ENCODE measurements around the gene TMEM140.
"Not testable (repeated sequence)": the region's sequence is repeated elsewhere in the genome, so short reads cannot be mapped to it uniquely, and the experiment has no call there.

TMEM140 gene
- long read RNA-seq, donor 1, partial matches to known transcripts = 0 of 4 reads
- long read RNA-seq, donor 1, other reads (novel, unspliced or antisense) = 0 of 4 reads
- long read RNA-seq, donor 2, partial matches to known transcripts = 0 of 3 reads
- long read RNA-seq, donor 2, other reads (novel, unspliced or antisense) = 0 of 3 reads
- long read RNA-seq, donor 3, transcript TMEM140-201 (2 exons, 1,997 nt) = major isoform, 5 of 5 reads
- long read RNA-seq, donor 3, partial matches to known transcripts = 0 of 5 reads
- long read RNA-seq, donor 3, other reads (novel, unspliced or antisense) = 0 of 5 reads
- long read RNA-seq, donor 4, partial matches to known transcripts = 0 of 1 reads
- long read RNA-seq, donor 4, other reads (novel, unspliced or antisense) = 0 of 1 reads
- long read RNA-seq, donor 5, partial matches to known transcripts = 0 of 4 reads
- long read RNA-seq, donor 5, other reads (novel, unspliced or antisense) = 0 of 4 reads
- long read RNA-seq, donor 6, partial matches to known transcripts = 5 of 8 reads
- long read RNA-seq, donor 6, other reads (novel, unspliced or antisense) = 0 of 8 reads
- long read RNA-seq, donor 7, partial matches to known transcripts = 10 of 14 reads
- long read RNA-seq, donor 7, other reads (novel, unspliced or antisense) = 0 of 14 reads
- long read RNA-seq, donor 8, transcript TMEM140-201 (2 exons, 1,997 nt) = major isoform, 6 of 6 reads
- long read RNA-seq, donor 8, partial matches to known transcripts = 0 of 6 reads
- long read RNA-seq, donor 8, other reads (novel, unspliced or antisense) = 0 of 6 reads

GRCh38 chr7:135147899-135148721 lies at the start of gene TMEM140:
Gene TMEM140, plus strand, starts transcription at chr7:135148072. Its CDS starts 16,370 bp downstream, at chr7:135164442.
- no peak for DNase-seq

- DNase-seq = no peak
Measured at GRCh38 chr7:135098391-135098790, 49.5 kb upstream of the TMEM140 start.

GRCh38 chr7:135100856-135101255 lies 47.0 kb upstream of the TMEM140 start:
- DNase-seq = no peak

DNA sequence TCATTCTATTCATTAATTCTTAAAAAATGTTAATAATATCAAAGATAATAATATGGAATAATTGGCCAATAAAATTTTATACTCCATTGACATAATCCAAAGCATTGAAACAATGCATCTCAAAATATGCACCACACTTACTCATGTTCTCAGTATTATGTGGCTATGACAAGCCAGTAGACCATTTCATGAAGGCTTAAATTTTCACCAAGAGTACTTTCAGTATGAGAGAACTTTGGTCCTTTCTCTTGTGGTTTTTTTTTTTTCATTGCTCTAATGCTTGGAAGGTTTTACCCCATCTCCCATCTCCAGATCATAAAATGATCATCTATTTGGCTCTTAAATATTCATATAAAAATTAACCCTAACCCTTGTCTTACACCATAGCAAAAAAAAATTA lies 45.5 kb upstream of the TMEM140 start:
- DNase-seq = no peak

DNA sequence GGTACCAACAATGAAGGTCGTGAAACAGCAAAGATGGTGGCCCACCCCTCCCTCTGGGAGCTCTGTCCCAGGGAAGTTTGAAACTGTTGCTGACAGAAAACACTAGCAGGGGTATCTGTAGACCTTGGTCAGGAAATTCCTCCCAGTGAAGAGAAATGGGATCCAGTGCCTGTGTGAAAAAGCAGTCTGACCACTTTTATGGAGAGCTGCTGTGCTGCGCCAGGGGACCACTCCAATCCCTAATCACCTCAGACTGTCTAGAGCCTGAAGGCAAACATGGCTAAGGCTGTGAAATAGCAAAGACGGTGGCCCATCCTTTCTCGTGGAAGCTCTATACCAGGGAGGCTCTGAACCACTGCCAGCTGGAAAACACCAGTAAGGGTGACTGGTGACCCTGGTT lies 38.3 kb upstream of the TMEM140 start:
- DNase-seq = no peak

- DNase-seq = no peak
Measured at GRCh38 chr7:135109976-135110375, 37.9 kb upstream of the TMEM140 start.

GRCh38 chr7:135111379-135111778 lies 36.5 kb upstream of the TMEM140 start:
- DNase-seq = no peak

DNA sequence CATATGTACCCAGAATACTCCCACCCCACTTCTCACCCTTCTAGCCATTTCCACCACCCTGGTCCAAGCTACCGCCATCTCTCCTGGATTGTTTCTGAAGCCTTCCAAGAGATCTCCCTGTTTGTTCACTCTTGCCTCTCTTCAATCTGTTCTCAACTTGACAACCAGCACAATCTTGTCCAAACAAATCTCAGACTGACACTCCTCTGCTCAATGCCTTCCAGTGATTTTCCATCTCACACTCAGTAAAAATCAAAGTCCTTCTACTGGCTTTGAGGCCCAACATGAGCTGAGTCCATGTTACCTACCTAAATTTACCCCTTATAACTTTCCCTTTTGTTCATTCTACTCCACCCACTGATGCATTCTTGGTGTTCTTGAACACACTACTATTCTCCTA lies 33.2 kb upstream of the TMEM140 start:
- DNase-seq = no peak

- DNase-seq = no peak
Measured at GRCh38 chr7:135117096-135117495, 30.8 kb upstream of the TMEM140 start.

DNA sequence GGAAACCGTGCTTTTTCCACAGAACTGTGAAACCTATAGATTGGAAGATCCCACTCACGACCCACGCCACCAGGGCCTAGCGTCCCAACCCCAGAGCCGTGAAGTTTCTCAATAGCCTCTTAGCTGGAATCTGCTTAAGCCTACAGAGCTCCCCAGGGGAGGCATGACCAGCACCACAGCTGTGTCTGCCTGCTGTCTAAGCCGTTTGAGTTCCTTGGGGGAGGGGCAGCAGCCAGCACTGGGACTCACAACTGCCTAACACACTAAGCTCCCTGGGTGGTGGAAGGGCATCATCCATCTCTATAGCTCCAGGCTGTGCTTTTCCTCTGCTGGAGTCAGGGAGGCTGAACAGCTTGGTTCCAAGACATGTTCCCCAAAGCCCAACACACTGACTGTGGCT lies 26.0 kb upstream of the TMEM140 start:
- no peak for DNase-seq

DNA sequence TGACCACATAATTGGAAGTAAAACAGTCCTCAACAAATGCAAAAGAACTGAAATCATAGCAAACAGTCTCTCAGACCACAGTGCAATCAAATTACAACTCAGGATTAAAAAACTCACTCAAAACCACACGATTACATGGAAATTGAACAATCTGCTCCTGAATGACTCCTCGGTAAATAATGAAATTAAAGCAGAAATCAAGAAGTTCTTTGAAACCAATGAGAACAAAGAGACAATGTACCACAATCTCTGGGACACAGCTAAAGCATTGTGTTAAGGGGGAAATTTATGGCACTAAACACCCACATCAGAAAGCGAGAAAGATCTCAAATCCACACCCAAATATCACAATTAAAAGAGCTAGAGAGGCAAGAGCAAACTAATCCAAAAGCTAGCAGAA lies 23.2 kb upstream of the TMEM140 start:
- not testable (repeated sequence) for DNase-seq

DNA sequence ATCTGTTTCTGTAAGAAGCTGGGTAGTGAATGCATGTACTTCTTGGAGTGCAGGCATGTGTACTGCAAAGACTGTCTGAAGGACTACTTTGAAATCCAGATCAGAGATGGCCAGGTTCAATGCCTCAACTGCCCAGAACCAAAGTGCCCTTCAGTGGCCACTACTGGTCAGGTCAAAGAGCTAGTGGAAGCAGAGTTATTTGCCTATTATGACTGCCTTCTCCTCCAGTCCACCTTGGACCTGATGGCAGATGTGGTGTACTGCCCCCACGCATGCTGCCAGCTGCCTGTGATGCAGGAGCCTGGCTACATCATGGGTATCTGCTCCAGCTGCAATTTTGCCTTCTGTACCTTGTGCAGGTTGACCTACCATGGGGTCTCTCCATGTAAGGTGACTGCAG lies 18.9 kb upstream of the TMEM140 start:
- no peak for DNase-seq

DNA sequence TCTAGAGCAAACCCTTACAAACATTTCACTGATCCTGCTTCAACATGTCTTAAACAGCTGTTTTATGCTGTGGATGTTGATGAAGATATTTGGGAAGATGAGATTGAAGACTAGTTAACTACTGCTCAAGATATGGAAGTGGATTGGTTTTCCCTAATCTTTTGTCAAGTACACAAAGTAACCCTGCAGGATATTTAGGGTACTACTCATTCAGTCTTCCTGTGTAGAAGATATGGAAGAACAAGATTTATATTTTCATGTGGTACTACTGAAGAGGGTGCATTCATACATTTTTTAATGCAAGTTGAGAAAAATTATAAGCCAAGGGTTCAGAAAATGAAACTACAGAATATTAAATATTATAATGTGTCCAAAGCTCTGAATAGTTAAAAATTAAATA lies 18.3 kb upstream of the TMEM140 start:
- DNase-seq = no peak

- no peak for DNase-seq
Measured at GRCh38 chr7:135143885-135144668, 3.8 kb upstream of the TMEM140 start.

DNA sequence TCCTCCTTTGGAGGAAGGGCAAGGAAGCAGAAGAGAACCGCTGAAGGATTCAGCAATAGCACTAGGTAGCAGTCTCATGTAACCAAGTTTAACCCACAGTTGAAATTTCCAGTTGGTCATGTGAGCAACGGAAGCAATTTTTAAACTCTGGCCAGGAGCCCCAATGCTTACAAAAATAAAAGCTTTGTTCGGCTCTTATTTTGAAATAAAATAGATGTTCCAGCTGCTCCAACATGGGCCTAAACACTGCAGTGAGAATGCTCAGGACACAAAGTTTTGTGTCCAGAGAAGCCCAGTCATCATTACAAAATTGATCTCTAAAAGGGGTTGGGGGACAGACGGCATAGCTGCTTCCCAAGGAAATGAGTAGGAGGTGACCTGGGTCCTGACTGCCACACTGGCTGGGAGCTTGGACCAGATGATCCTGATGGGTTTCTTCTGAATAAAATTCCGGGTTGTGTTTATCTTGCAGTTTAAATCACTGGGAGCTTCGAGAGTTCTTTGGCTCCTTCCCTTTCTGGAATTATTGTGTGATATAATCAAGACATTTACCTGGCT lies 452 bp upstream of the TMEM140 start:
- DNase-seq = peak; percentile 38

- DNase-seq = no peak
Measured at GRCh38 chr7:135150072-135150782, 2.4 kb downstream of the TMEM140 start.

GRCh38 chr7:135151132-135151531 lies 3.3 kb downstream of the TMEM140 start:
- DNase-seq = no peak

GRCh38 chr7:135151533-135151932 lies 3.7 kb downstream of the TMEM140 start:
- DNase-seq = no peak

- no peak for DNase-seq
Measured at GRCh38 chr7:135152442-135152841, 4.6 kb downstream of the TMEM140 start.

GRCh38 chr7:135154734-135155133 lies 6.9 kb downstream of the TMEM140 start:
- DNase-seq = no peak

GRCh38 chr7:135156290-135156689 lies 8.4 kb downstream of the TMEM140 start:
- no peak for DNase-seq
